Osteocyte (in vitro differentiated cells): ENCODE measurements around the gene ACOXL. TPM values are rescaled to one million over a fixed set of nuclear protein-coding genes. Genes with fewer than 3 reads are reported as not detected.

Source experiments
- DNase-seq: peaks from one replicate; pipeline ENCODE4 v3.0.0; 2021; ENCODE audit warnings: mixed read lengths; ENCODE audit not compliant: unreplicated experiment; ENCODE audit errors: extremely low spot score
- H3K27ac Mint-ChIP-seq: one replicate; pipeline ENCODE4 v1.8.0; 2021; ENCODE audit warnings: mild to moderate bottlenecking, mixed read lengths; ENCODE audit not compliant: unreplicated experiment
- H3K27me3 Mint-ChIP-seq: one replicate; pipeline ENCODE4 v1.8.0; 2021; ENCODE audit warnings: mixed read lengths; ENCODE audit not compliant: unreplicated experiment
- H3K36me3 Mint-ChIP-seq: one replicate; pipeline ENCODE4 v1.8.0; 2021; ENCODE audit warnings: mixed read lengths; ENCODE audit not compliant: unreplicated experiment
- H3K4me1 Mint-ChIP-seq: one replicate; pipeline ENCODE4 v1.8.0; 2021; ENCODE audit warnings: mixed read lengths; ENCODE audit not compliant: unreplicated experiment
- H3K4me3 Mint-ChIP-seq: one replicate; pipeline ENCODE4 v1.8.0; 2021; ENCODE audit warnings: mild to moderate bottlenecking, moderate library complexity, mixed read lengths; ENCODE audit not compliant: unreplicated experiment
- H3K9me3 Mint-ChIP-seq: one replicate; pipeline ENCODE4 v1.8.0; 2021; ENCODE audit warnings: mixed read lengths; ENCODE audit not compliant: unreplicated experiment
- total RNA-seq: library from RNA; stranded (reverse); gene quantifications from 2 replicates; pipeline ENCODE4 v1.2.1, GENCODE V29; 2021
- TF ChIP-seq, protein P1 (sequence below): fragments of 200-600 bp; sonication (generic); IDR thresholded peaks from 2 replicates; pipeline ENCODE4 v1.5.0; 2021; ENCODE audit warnings: antibody characterized with exemption, mild to moderate bottlenecking, moderate library complexity

Gene ACOXL
- total RNA-seq, 1 donor from 2014 or later, result not detected

DNA sequence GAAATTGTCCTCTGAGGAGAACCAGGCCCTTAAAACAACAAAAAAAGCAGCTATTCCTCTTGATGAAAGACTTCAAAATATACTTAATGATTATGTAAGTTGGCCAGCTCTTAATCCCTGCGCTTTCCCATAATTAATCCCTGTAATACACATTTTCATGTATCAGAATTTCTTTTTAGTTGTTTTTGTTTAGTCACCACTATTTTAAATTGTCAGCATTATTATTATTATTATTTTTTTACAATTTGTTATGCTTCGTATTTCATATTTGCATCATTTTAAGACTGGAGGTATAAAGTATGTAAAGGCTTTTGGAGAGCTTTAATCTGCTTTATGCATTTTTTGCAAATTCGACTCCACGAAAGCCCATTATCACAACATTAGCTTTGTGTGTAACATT, 152.9 kb downstream of the ACOXL start:
- H3K4me3 Mint-ChIP-seq, result no peak overlapping the region
- H3K9me3 Mint-ChIP-seq, result peaks cover 2% of the 10 kb centered on the region
- H3K27ac Mint-ChIP-seq, result no peak overlapping the region
- TF ChIP-seq, protein P1, sequence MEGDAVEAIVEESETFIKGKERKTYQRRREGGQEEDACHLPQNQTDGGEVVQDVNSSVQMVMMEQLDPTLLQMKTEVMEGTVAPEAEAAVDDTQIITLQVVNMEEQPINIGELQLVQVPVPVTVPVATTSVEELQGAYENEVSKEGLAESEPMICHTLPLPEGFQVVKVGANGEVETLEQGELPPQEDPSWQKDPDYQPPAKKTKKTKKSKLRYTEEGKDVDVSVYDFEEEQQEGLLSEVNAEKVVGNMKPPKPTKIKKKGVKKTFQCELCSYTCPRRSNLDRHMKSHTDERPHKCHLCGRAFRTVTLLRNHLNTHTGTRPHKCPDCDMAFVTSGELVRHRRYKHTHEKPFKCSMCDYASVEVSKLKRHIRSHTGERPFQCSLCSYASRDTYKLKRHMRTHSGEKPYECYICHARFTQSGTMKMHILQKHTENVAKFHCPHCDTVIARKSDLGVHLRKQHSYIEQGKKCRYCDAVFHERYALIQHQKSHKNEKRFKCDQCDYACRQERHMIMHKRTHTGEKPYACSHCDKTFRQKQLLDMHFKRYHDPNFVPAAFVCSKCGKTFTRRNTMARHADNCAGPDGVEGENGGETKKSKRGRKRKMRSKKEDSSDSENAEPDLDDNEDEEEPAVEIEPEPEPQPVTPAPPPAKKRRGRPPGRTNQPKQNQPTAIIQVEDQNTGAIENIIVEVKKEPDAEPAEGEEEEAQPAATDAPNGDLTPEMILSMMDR, result no peak
- DNase-seq, result no peak
- H3K27me3 Mint-ChIP-seq, result peaks cover 47% of the 10 kb centered on the region
- no peaks in the 10 kb centered on the region for H3K36me3 Mint-ChIP-seq
- H3K4me1 Mint-ChIP-seq, result no peaks in the 10 kb centered on the region

DNA sequence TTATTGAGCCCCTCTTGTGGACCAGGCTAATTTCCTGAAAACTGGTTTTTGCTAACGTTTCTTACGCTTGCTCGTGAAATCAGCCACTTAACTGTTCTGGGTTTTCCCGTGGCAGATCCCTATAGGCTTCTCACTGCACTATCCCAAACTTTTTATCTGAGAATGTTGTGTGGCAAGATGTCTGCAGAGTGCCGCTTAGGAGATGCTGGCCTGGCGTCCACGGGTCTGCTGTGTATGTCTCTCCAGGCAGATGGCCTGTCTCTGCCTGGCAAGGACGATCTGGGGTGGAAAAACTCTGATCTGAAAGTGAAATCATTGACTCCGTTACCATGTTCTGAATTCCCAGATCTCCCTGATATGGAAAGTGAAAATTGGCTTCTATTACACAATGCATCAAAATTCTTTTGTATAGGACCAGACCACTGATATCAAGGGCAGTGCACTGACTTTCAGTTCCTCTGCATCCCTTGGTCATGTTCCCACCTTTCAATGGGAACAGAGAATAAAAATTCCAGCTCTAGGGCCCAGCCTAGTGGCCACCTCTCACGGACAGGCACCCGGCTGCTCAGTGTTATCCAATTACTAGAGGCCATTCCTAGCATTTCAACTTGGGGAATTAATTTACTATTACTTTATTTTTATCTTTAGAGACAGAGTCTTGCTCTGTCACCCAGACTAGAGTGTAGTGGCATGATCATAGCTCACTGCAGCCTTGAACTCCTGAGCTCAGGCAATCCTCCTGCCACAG, 154.6 kb downstream of the ACOXL start:
- Mint-ChIP-seq H3K27ac (no peak overlapping the region), H3K4me3 (no peak overlapping the region), H3K27me3 (peaks cover 51% of the 10 kb centered on the region), H3K36me3 (no peaks in the 10 kb centered on the region), H3K9me3 (peaks cover 8% of the 10 kb centered on the region), H3K4me1 (no peaks in the 10 kb centered on the region)
- DNase-seq, result peak; percentile 15
- TF ChIP-seq, protein P1, result no peak

GRCh38 chr2:110888411-110888810, 156.0 kb downstream of the ACOXL start:
- TF ChIP-seq, protein P1, result no peak
- no peaks in the 10 kb centered on the region for H3K4me1 Mint-ChIP-seq
- H3K4me3 Mint-ChIP-seq, result no peak overlapping the region
- no peak for DNase-seq
- peaks cover 60% of the 10 kb centered on the region for H3K27me3 Mint-ChIP-seq
- no peak overlapping the region for H3K27ac Mint-ChIP-seq
- H3K9me3 Mint-ChIP-seq, result peaks cover 8% of the 10 kb centered on the region
- no peaks in the 10 kb centered on the region for H3K36me3 Mint-ChIP-seq

GRCh38 chr2:110891626-110892025, 159.3 kb downstream of the ACOXL start:
- DNase-seq, result no peak
- TF ChIP-seq, protein P1, result no peak
- H3K27me3 Mint-ChIP-seq, result peaks cover 71% of the 10 kb centered on the region
- no peak overlapping the region for H3K4me3 Mint-ChIP-seq
- H3K9me3 Mint-ChIP-seq, result peaks cover 21% of the 10 kb centered on the region
- no peak overlapping the region for H3K27ac Mint-ChIP-seq
- H3K36me3 Mint-ChIP-seq, result no peaks in the 10 kb centered on the region
- no peaks in the 10 kb centered on the region for H3K4me1 Mint-ChIP-seq

- peaks cover 67% of the 10 kb centered on the region for H3K27me3 Mint-ChIP-seq
- H3K36me3 Mint-ChIP-seq, result no peaks in the 10 kb centered on the region
- H3K4me1 Mint-ChIP-seq, result no peaks in the 10 kb centered on the region
- no peak overlapping the region for H3K4me3 Mint-ChIP-seq
- DNase-seq, result no peak
- H3K9me3 Mint-ChIP-seq, result peaks cover 22% of the 10 kb centered on the region
- no peak overlapping the region for H3K27ac Mint-ChIP-seq
- TF ChIP-seq, protein P1, result no peak
Observed at GRCh38 chr2:110896226-110896625, 163.9 kb downstream of the ACOXL start.
